KMS-11 (cell line): Measurements from ENCODE around the gene CPEB2.

Experiments used
- H2AFZ ChIP-seq: fragments of 200-600 bp; sonication (generic); 2 replicates; pipeline ENCODE4 v1.6.1; 2016; ENCODE audit warnings: antibody characterized with exemption, mixed run types, low read depth
- H3K27ac ChIP-seq: fragments of 200-600 bp; sonication (generic); 2 replicates; pipeline ENCODE4 v1.6.1; 2016; ENCODE audit warnings: mild to moderate bottlenecking, mixed run types
- H3K27me3 ChIP-seq: fragments of 200-600 bp; sonication (generic); 2 replicates; pipeline ENCODE4 v1.6.1; 2017; ENCODE audit warnings: mild to moderate bottlenecking, low read depth, mixed run types, moderate library complexity; ENCODE audit not compliant: insufficient read depth
- H3K36me3 ChIP-seq: fragments of 200-600 bp; sonication (generic); 2 replicates; pipeline ENCODE4 v1.6.1; 2017; ENCODE audit warnings: mild to moderate bottlenecking, mixed run types; ENCODE audit not compliant: insufficient read depth
- H3K4me1 ChIP-seq: fragments of 200-600 bp; sonication (generic); 2 replicates; pipeline ENCODE4 v1.6.1; 2016; ENCODE audit warnings: mild to moderate bottlenecking, low read depth, mixed run types; ENCODE audit not compliant: poor library complexity, severe bottlenecking
- H3K4me2 ChIP-seq: fragments of 200-600 bp; sonication (generic); 2 replicates; pipeline ENCODE4 v1.7.0; 2016; ENCODE audit warnings: mild to moderate bottlenecking, mixed run types
- H3K4me3 ChIP-seq: fragments of 200-600 bp; sonication (generic); IDR thresholded peaks from 2 replicates; pipeline ENCODE4 v1.6.1; 2017; ENCODE audit warnings: low read depth, low read length, mixed read lengths; ENCODE audit not compliant: insufficient read depth
- H3K79me2 ChIP-seq: fragments of 200-600 bp; sonication (generic); 2 replicates; pipeline ENCODE4 v1.6.1; 2016; ENCODE audit warnings: low read depth, mixed run types; ENCODE audit not compliant: insufficient read depth
- H3K9ac ChIP-seq: fragments of 200-600 bp; sonication (generic); 2 replicates; pipeline ENCODE4 v1.6.1; 2016; ENCODE audit warnings: mild to moderate bottlenecking, mixed run types
- H4K20me1 ChIP-seq: fragments of 200-600 bp; sonication (generic); 2 replicates; pipeline ENCODE4 v1.6.1; 2016; ENCODE audit warnings: mild to moderate bottlenecking, mixed run types; ENCODE audit not compliant: insufficient read depth
- CTCF ChIP-seq: fragments of 200-600 bp; sonication (generic); conservative IDR thresholded peaks from 2 replicates; pipeline ENCODE4 v1.6.1; 2017; ENCODE audit warnings: low read depth, mild to moderate bottlenecking, antibody characterized with exemption, low read length, moderate library complexity, mixed read lengths

CPEB2 gene

GRCh38 chr4:15117270-15117946, 115.1 kb downstream of the CPEB2 start:
- no peak for TF ChIP-seq CTCF
- no peak overlapping the region for H3K4me2 ChIP-seq
- no peak overlapping the region for H2AFZ ChIP-seq
- H3K36me3 ChIP-seq, result no peaks in the 10 kb centered on the region
- H3K27ac ChIP-seq, result no peak overlapping the region
- no peak overlapping the region for H3K9ac ChIP-seq
- H4K20me1 ChIP-seq, result no peaks in the 10 kb centered on the region
- H3K27me3 ChIP-seq, result no peaks in the 10 kb centered on the region
- H3K4me1 ChIP-seq, result no peaks in the 10 kb centered on the region
- no peaks in the 10 kb centered on the region for H3K79me2 ChIP-seq
- H3K4me3 ChIP-seq, result no peak overlapping the region

- Histone ChIP-seq H3K79me2 (no peaks in the 10 kb centered on the region), H4K20me1 (no peaks in the 10 kb centered on the region), H3K4me3 (no peak overlapping the region), H3K27ac (no peak overlapping the region), H3K27me3 (no peaks in the 10 kb centered on the region), H3K4me2 (no peak overlapping the region), H3K36me3 (no peaks in the 10 kb centered on the region), H3K4me1 (no peaks in the 10 kb centered on the region), H3K9ac (no peak overlapping the region), H2AFZ (no peak overlapping the region)
- no peak for TF ChIP-seq CTCF
These were observed 116.0 kb downstream of the CPEB2 start for GRCh38 chr4:15118292-15118691.
